ENCODE measurements around the gene NTN1. TPM values are rescaled to one million over a fixed set of nuclear protein-coding genes. Genes with fewer than 3 reads are reported as not detected.

The NTN1 gene
- total RNA-seq, 2 experiments from 2014 or later = not detected

DNA sequence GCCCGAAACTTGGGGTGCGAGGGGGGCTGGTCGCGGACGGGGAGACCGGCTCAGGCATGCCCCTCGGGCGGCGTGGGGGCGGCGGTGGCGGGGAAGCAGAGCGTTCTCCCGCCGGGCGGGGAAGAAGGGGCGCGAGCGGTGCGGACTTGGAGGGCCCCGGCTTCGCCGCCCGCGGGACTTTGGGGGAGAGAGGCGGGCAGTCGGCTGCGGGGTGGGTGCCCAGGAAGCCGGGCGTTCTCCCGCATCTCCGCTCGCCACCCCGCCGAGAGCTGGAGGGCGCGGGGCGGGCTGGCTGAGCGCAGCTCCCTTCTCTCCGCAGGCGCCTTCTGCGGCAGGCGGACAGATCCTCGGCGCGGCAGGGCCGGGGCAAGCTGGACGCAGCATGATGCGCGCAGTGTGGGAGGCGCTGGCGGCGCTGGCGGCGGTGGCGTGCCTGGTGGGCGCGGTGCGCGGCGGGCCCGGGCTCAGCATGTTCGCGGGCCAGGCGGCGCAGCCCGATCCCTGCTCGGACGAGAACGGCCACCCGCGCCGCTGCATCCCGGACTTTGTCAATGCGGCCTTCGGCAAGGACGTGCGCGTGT, 772 bp downstream of the NTN1 start:
- intact Hi-C loops (cut with micrococcal nuclease; ENCODE audit: unreplicated experiment) = loop anchor here (10.0 kb wide), 1 partner anchor 63 kb away; no protein-coding TSS in a partner anchor
- H4K20me1 ChIP-seq (ENCODE audit: insufficient read depth, low read length) = no peaks in the 10 kb centered on the region
- no peak overlapping the region for H3K27ac ChIP-seq (ENCODE audit: low read depth, low read length, poor library complexity, severe bottlenecking)
- no peak for DNase-seq (ENCODE audit: low spot score)
- H3K4me3 ChIP-seq (ENCODE audit: low read depth, low read length, poor library complexity, severe bottlenecking) = peak overlapping the region; percentile 68
- no peak overlapping the region for H2AFZ ChIP-seq (ENCODE audit: low read length)
- no peaks in the 10 kb centered on the region for H3K9me3 ChIP-seq (ENCODE audit: low read length)
- ChIA-PET POLR2A (no interaction called here), CTCF (ENCODE audit: unreplicated experiment) (no interaction called here)
- H3K4me1 ChIP-seq (ENCODE audit: insufficient read depth, low read length, poor library complexity, severe bottlenecking) = no peaks in the 10 kb centered on the region
- H3K4me2 ChIP-seq (ENCODE audit: low read length) = 0 out of 2 replicates have a peak overlapping the region, but pooled peaks have one; percentile 59
- no peaks in the 10 kb centered on the region for H3K79me2 ChIP-seq (ENCODE audit: insufficient read depth, low read depth, low read length)
- no peak for TF ChIP-seq EZH2phosphoT487 (IDR thresholded peaks at IDR 0.05; ENCODE audit: borderline replicate concordance, low read depth, low read length)
- TF ChIP-seq CTCF (conservative IDR thresholded peaks at IDR 0.05; ENCODE audit: low read length) = no peak
- no TSS peak for BruUV-seq (replicated peaks)
- no peaks in the 10 kb centered on the region for H3K36me3 ChIP-seq (ENCODE audit: insufficient read depth, low read length)
- no peaks in the 10 kb centered on the region for H3K9me2 ChIP-seq (ENCODE audit: insufficient read depth, low read length)

GRCh38 chr17:9022573-9023391, 1.5 kb downstream of the NTN1 start:
- CTCF ChIA-PET (ENCODE audit: unreplicated experiment) = no interaction called here

More at GRCh38 chr17:9022573-9023391, 1.5 kb downstream of the NTN1 start:
- Histone ChIP-seq H4K20me1 (ENCODE audit: insufficient read depth, low read length) (no peaks in the 10 kb centered on the region), H3K9me3 (ENCODE audit: low read length) (no peaks in the 10 kb centered on the region), H3K9me2 (ENCODE audit: insufficient read depth, low read length) (no peaks in the 10 kb centered on the region), H3K27ac (ENCODE audit: low read depth, low read length, poor library complexity, severe bottlenecking) (no peak overlapping the region), H2AFZ (ENCODE audit: low read length) (no peak overlapping the region), H3K4me2 (ENCODE audit: low read length) (no peak overlapping the region), H3K4me3 (ENCODE audit: low read depth, low read length, poor library complexity, severe bottlenecking) (no peak overlapping the region), H3K79me2 (ENCODE audit: insufficient read depth, low read depth, low read length) (no peaks in the 10 kb centered on the region), H3K36me3 (ENCODE audit: insufficient read depth, low read length) (no peaks in the 10 kb centered on the region), H3K4me1 (ENCODE audit: insufficient read depth, low read length, poor library complexity, severe bottlenecking) (no peaks in the 10 kb centered on the region)
- POLR2A ChIA-PET = no interaction called here
- TF ChIP-seq CTCF (conservative IDR thresholded peaks at IDR 0.05; ENCODE audit: low read length) (no peak), EZH2phosphoT487 (IDR thresholded peaks at IDR 0.05; ENCODE audit: borderline replicate concordance, low read depth, low read length) (no peak)
- intact Hi-C loops (cut with micrococcal nuclease; ENCODE audit: unreplicated experiment) = loop anchor here (10.0 kb wide), 1 partner anchor 62 kb away; no protein-coding TSS in a partner anchor
- no peak for DNase-seq (ENCODE audit: low spot score)
- BruUV-seq (replicated peaks) = no TSS peak

Measured in OCI-LY7 (cell line).